Testis (tissue), 2 donors: ENCODE measurements around the gene PRM2.

Experiments used
- CTCF ChIP-seq, 3 experiments: fragments of 450-650 bp in 2 of 3; fragments of 200-600 bp in 1 of 3; sonication (generic) in 1 of 3; IDR thresholded peaks; one replicate each; pipeline ENCODE4 v1.5.1; 2016 to 2019; ENCODE audit warnings: antibody characterized with exemption in 3 of 3, mild to moderate bottlenecking in 2 of 3, moderate library complexity in 1 of 3
- POLR2A ChIP-seq: fragments of 450-650 bp; IDR thresholded peaks from one replicate; pipeline ENCODE4 v1.6.1; 2017; ENCODE audit warnings: antibody characterized with exemption, mild to moderate bottlenecking, moderate library complexity

DNA sequence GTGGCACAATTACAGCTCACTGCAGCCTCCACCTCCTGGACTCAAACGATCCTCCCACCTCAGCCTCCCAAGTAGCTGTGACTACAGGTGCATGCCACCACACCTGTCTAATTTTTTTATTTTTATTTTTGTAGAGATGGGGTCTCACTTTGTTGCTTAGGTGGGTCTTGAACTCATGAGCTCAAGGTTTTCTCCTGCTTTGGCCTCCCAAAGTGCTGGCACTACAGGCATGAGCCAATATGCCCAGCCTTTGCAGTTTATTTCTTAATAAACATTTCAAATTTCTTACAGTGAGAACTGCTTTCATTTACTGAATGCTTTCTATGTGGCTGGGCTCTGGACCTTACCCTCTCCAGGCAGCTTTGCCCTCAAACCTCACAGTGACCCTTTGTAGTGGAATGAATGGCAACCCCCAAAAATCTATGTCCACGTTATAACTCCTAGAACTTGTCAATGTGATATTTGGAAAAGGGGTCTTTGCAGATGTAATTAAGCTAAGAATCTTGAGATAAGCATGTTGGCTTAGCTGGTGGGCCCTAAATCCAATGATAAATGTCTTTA, 5.6 kb downstream of the PRM2 start:
- TF ChIP-seq CTCF (IDR thresholded peaks at IDR 0.05) (no peak), POLR2A (no peak)
